Measurements from ENCODE around the gene HECA. TPM values are rescaled to one million over a fixed set of nuclear protein-coding genes. Genes with fewer than 3 reads are reported as not detected.

HECA gene
- total RNA-seq, 1 donor: 53.9 TPM

DNA sequence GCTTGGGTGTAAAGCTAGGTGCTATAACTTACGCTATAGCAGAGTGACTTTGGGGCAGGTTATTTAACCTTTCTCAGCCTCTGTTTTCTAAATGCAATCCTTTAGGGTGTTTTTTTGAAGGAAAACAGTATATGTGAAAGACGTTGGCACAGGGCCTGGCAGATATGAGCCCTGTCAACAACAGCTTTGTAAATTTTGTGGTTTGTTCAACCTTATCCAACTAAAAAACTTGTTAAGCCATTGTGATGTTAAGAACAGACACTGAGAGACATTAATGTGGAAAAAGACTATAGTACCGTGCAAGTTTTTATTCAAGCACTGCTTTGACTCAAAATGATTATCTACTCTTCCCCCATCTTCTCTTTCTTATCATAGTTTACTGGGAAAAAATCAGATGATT, 8.2 kb downstream of the HECA start:
- TF ChIP-seq CTCF (IDR thresholded peaks at IDR 0.05; ENCODE audit: extremely low read depth, low read depth, low read length): no peak
- no peaks in the 10 kb centered on the region for H3K9me3 ChIP-seq (ENCODE audit: low read depth, low read length)
- no peak overlapping the region for H3K4me2 ChIP-seq (ENCODE audit: insufficient read depth, low read length)
- H2AFZ ChIP-seq (ENCODE audit: low read length): no peak overlapping the region
- no peaks in the 10 kb centered on the region for H3K27me3 ChIP-seq (ENCODE audit: insufficient read depth, low read length)
- H3K36me3 ChIP-seq (ENCODE audit: insufficient read depth, low read length): no peaks in the 10 kb centered on the region
- DNase-seq (ENCODE audit: insufficient read length, low spot score, missing footprints): no peak
- no peak overlapping the region for H3K27ac ChIP-seq (ENCODE audit: low read depth, low read length)
- no peaks in the 10 kb centered on the region for H3K4me1 ChIP-seq (ENCODE audit: insufficient read depth, low read length)
- H4K20me1 ChIP-seq (ENCODE audit: insufficient read depth, low read length): peaks cover 8% of the 10 kb centered on the region
- peaks cover 73% of the 10 kb centered on the region for H3K79me2 ChIP-seq (ENCODE audit: insufficient read depth, low read length)
- H3K4me3 ChIP-seq (ENCODE audit: insufficient read depth, low read length): no peak overlapping the region

DNA sequence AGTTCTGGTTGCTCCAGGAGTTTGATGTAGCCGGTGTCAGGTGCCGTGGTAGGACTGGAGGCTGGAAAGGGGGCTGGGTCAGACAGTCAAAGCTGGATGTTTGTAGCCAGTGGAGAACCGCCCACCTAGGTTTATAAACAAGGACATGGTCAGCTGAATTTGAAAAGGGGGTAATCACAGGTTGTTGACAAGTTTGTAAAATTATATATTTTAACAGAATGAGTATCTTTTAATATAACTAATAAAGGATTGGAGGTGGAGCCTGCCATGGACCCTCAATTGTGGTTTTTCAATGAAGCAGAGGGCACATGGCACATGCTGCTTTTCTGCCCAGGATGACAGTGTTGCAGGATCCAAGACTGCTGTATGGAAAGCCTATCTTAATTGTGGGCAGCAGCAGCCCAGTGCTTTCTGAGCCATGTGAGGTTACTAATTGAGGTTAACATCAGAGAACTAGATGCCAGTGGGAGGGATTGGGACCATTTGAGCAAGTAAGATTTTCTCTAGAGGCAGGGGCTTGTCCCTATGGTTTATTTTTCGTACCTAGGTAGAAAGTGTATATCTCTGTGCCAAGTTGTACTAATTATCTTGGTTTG, 9.7 kb downstream of the HECA start:
- peaks cover 6% of the 10 kb centered on the region for H3K4me1 ChIP-seq (ENCODE audit: insufficient read depth, low read length)
- no peaks in the 10 kb centered on the region for H3K27me3 ChIP-seq (ENCODE audit: insufficient read depth, low read length)
- no peaks in the 10 kb centered on the region for H3K36me3 ChIP-seq (ENCODE audit: insufficient read depth, low read length)
- H3K4me3 ChIP-seq (ENCODE audit: insufficient read depth, low read length): no peak overlapping the region
- no peak for TF ChIP-seq CTCF (IDR thresholded peaks at IDR 0.05; ENCODE audit: extremely low read depth, low read depth, low read length)
- H3K4me2 ChIP-seq (ENCODE audit: insufficient read depth, low read length): no peak overlapping the region
- no peaks in the 10 kb centered on the region for H3K9me3 ChIP-seq (ENCODE audit: low read depth, low read length)
- no peak for DNase-seq (ENCODE audit: insufficient read length, low spot score, missing footprints)
- peaks cover 73% of the 10 kb centered on the region for H3K79me2 ChIP-seq (ENCODE audit: insufficient read depth, low read length)
- peaks cover 11% of the 10 kb centered on the region for H4K20me1 ChIP-seq (ENCODE audit: insufficient read depth, low read length)
- H3K27ac ChIP-seq (ENCODE audit: low read depth, low read length): no peak overlapping the region
- H2AFZ ChIP-seq (ENCODE audit: low read length): no peak overlapping the region

- peaks cover 69% of the 10 kb centered on the region for H3K79me2 ChIP-seq (ENCODE audit: insufficient read depth, low read length)
- H3K27me3 ChIP-seq (ENCODE audit: insufficient read depth, low read length): no peaks in the 10 kb centered on the region
- H3K4me2 ChIP-seq (ENCODE audit: insufficient read depth, low read length): no peak overlapping the region
- H2AFZ ChIP-seq (ENCODE audit: low read length): no peak overlapping the region
- DNase-seq (ENCODE audit: insufficient read length, low spot score, missing footprints): no peak
- no peak overlapping the region for H3K27ac ChIP-seq (ENCODE audit: low read depth, low read length)
- H3K4me3 ChIP-seq (ENCODE audit: insufficient read depth, low read length): no peak overlapping the region
- H3K36me3 ChIP-seq (ENCODE audit: insufficient read depth, low read length): no peaks in the 10 kb centered on the region
- H3K4me1 ChIP-seq (ENCODE audit: insufficient read depth, low read length): peaks cover 7% of the 10 kb centered on the region
- peaks cover 12% of the 10 kb centered on the region for H4K20me1 ChIP-seq (ENCODE audit: insufficient read depth, low read length)
- no peaks in the 10 kb centered on the region for H3K9me3 ChIP-seq (ENCODE audit: low read depth, low read length)
- TF ChIP-seq CTCF (IDR thresholded peaks at IDR 0.05; ENCODE audit: extremely low read depth, low read depth, low read length): no peak
Measured at GRCh38 chr6:139145661-139146060, 10.8 kb downstream of the HECA start.

DNA sequence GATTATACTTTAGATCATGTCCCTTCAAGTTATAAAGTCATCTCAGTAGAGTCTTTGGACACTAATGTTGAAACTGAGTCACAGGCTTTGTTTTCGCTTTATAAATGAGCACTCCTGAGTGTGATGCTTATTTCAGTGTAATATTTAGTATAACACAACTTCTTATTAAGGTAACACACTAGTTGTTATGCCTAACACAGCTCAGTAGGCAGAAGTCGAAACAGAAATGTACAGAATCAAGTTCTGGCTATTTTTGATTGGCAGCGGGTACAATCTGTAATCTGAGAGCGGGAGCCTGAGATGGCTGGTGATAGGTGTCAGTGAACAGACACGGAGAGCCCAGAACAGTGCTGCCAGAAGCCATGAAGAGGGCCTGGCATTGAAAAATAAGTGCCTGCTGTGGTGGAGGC, 11.4 kb downstream of the HECA start:
- no peak overlapping the region for H3K4me3 ChIP-seq (ENCODE audit: insufficient read depth, low read length)
- H3K4me2 ChIP-seq (ENCODE audit: insufficient read depth, low read length): no peak overlapping the region
- no peaks in the 10 kb centered on the region for H3K36me3 ChIP-seq (ENCODE audit: insufficient read depth, low read length)
- no peaks in the 10 kb centered on the region for H3K27me3 ChIP-seq (ENCODE audit: insufficient read depth, low read length)
- peaks cover 7% of the 10 kb centered on the region for H3K4me1 ChIP-seq (ENCODE audit: insufficient read depth, low read length)
- H3K27ac ChIP-seq (ENCODE audit: low read depth, low read length): no peak overlapping the region
- no peak overlapping the region for H2AFZ ChIP-seq (ENCODE audit: low read length)
- H3K9me3 ChIP-seq (ENCODE audit: low read depth, low read length): no peaks in the 10 kb centered on the region
- DNase-seq (ENCODE audit: insufficient read length, low spot score, missing footprints): no peak
- no peak for TF ChIP-seq CTCF (IDR thresholded peaks at IDR 0.05; ENCODE audit: extremely low read depth, low read depth, low read length)
- peaks cover 73% of the 10 kb centered on the region for H3K79me2 ChIP-seq (ENCODE audit: insufficient read depth, low read length)
- H4K20me1 ChIP-seq (ENCODE audit: insufficient read depth, low read length): peaks cover 12% of the 10 kb centered on the region

Measured in osteoblast (primary cell).